ENCODE results near the gene CNRIP1. TPM values are rescaled to one million over a fixed set of nuclear protein-coding genes. Genes with fewer than 3 reads are reported as not detected.
"Not testable (repeated sequence)": the region's sequence is repeated elsewhere in the genome, so short reads cannot be mapped to it uniquely, and the experiment has no call there.

The CNRIP1 gene
- not detected for total RNA-seq

GRCh38 chr2:68319398-68320117, at the start of gene CNRIP1:
Gene CNRIP1, minus strand, starts transcription at chr2:68319949. Its CDS starts 549 bp downstream, at chr2:68319400.
- no peak for DNase-seq

- DNase-seq: no peak
These were observed 49.6 kb upstream of the CNRIP1 start for GRCh38 chr2:68369337-68369734.

- no peak for DNase-seq
These were observed 49.0 kb upstream of the CNRIP1 start for GRCh38 chr2:68368654-68369336.

- DNase-seq: no peak
These were observed 48.4 kb upstream of the CNRIP1 start for GRCh38 chr2:68367953-68368653.

GRCh38 chr2:68366083-68366560, 46.4 kb upstream of the CNRIP1 start:
- DNase-seq: no peak

- DNase-seq: no peak
These were observed 45.3 kb upstream of the CNRIP1 start, which contains the start of gene PLEK for GRCh38 chr2:68365087-68365486. Gene PLEK, plus strand, starts transcription at chr2:68365282. Its CDS starts 70 bp downstream, at chr2:68365352.

GRCh38 chr2:68363721-68364120, 44.0 kb upstream of the CNRIP1 start:
- no peak for DNase-seq

- DNase-seq: no peak
These were observed 43.0 kb upstream of the CNRIP1 start for GRCh38 chr2:68362749-68363148.

GRCh38 chr2:68362069-68362468, 42.3 kb upstream of the CNRIP1 start:
- peak; percentile 71 for DNase-seq

- no peak for DNase-seq
These were observed 40.1 kb upstream of the CNRIP1 start for GRCh38 chr2:68359889-68360288.

GRCh38 chr2:68357605-68358337, 38.0 kb upstream of the CNRIP1 start:
- no peak for DNase-seq

GRCh38 chr2:68356599-68357239, 37.0 kb upstream of the CNRIP1 start:
- DNase-seq: no peak

GRCh38 chr2:68352651-68353391, 33.1 kb upstream of the CNRIP1 start:
- DNase-seq: no peak

- no peak for DNase-seq
These were observed 32.2 kb upstream of the CNRIP1 start for GRCh38 chr2:68351997-68352396.

GRCh38 chr2:68349091-68349490, 29.3 kb upstream of the CNRIP1 start:
- DNase-seq: not testable (repeated sequence)

- DNase-seq: no peak
These were observed 25.6 kb upstream of the CNRIP1 start for GRCh38 chr2:68345129-68345875.

GRCh38 chr2:68344031-68344430, 24.3 kb upstream of the CNRIP1 start:
- no peak for DNase-seq

- DNase-seq: no peak
These were observed 22.7 kb upstream of the CNRIP1 start for GRCh38 chr2:68342470-68342869.

GRCh38 chr2:68341583-68341982, 21.8 kb upstream of the CNRIP1 start:
- DNase-seq: no peak

GRCh38 chr2:68341062-68341329, 21.2 kb upstream of the CNRIP1 start:
- no peak for DNase-seq
